Choroid plexus epithelial cell (primary cell): ENCODE measurements around the gene ZC3H12C.
A peak's percentile ranks its signal among the peaks of the same experiment; 100 is the strongest.

Source experiments
- DNase-seq: peaks from one replicate; pipeline ENCODE4 v3.0.0-alpha.2; 2010; ENCODE audit warnings: low read depth
- H3K4me3 ChIP-seq: 2 replicates; pipeline ENCODE4 v1.5.1; 2011; ENCODE audit warnings: low read depth, mild to moderate bottlenecking, control low read depth, low read length, moderate library complexity
- CTCF ChIP-seq: conservative IDR thresholded peaks from 2 replicates; pipeline ENCODE4 v1.5.1; 2011; ENCODE audit warnings: low read depth, mild to moderate bottlenecking, control low read depth, inconsistent platforms, low read length, moderate library complexity

Gene ZC3H12C

GRCh38 chr11:110119317-110119716 is 26.1 kb downstream of the ZC3H12C start:
- H3K4me3 ChIP-seq: no peak overlapping the region
- TF ChIP-seq CTCF: no peak
- DNase-seq: no peak

GRCh38 chr11:110121204-110121603 is 28.0 kb downstream of the ZC3H12C start:
- peak; percentile 83 for DNase-seq
- TF ChIP-seq CTCF: no peak
- no peak overlapping the region for H3K4me3 ChIP-seq

GRCh38 chr11:110123003-110123402 is 29.8 kb downstream of the ZC3H12C start:
- no peak for TF ChIP-seq CTCF
- DNase-seq: peak; percentile 93
- no peak overlapping the region for H3K4me3 ChIP-seq

GRCh38 chr11:110124605-110125004 is 31.4 kb downstream of the ZC3H12C start:
- no peak overlapping the region for H3K4me3 ChIP-seq
- DNase-seq: peak; percentile 52
- no peak for TF ChIP-seq CTCF

GRCh38 chr11:110125632-110126031 is 32.4 kb downstream of the ZC3H12C start:
- TF ChIP-seq CTCF: no peak
- no peak overlapping the region for H3K4me3 ChIP-seq
- peak; percentile 98 for DNase-seq

- no peak for TF ChIP-seq CTCF
- peak; percentile 52 for DNase-seq
- no peak overlapping the region for H3K4me3 ChIP-seq
Observed at GRCh38 chr11:110126936-110127335, 33.7 kb downstream of the ZC3H12C start.

GRCh38 chr11:110128161-110128560 is 35.0 kb downstream of the ZC3H12C start:
- H3K4me3 ChIP-seq: no peak overlapping the region
- TF ChIP-seq CTCF: no peak
- peak; percentile 82 for DNase-seq
